Stimulated activated CD4-positive, alpha-beta T cell treated with anti-CD3 and anti-CD28 coated beads, Interleukin-12 subunit alpha, Interleukin-12 subunit beta, amount 100 ng/mL, for 4 hours (primary cell): ENCODE measurements around the gene GPR157.
"Not testable (repeated sequence)": the region's sequence is repeated elsewhere in the genome, so short reads cannot be mapped to it uniquely, and the experiment has no call there.

Experiments used
- DNase-seq: peaks from one replicate; pipeline ENCODE4 v3.0.0-alpha.2; 2020

The GPR157 gene

GRCh38 chr1:9128520-9129265 lies at the start of gene GPR157:
Gene GPR157, minus strand, starts transcription at chr1:9129102. Its CDS starts 75 bp downstream, at chr1:9129027.
- DNase-seq: peak; percentile 79

GRCh38 chr1:9174762-9175161 lies 45.9 kb upstream of the GPR157 start:
- no peak for DNase-seq

GRCh38 chr1:9174243-9174642 lies 45.3 kb upstream of the GPR157 start:
- DNase-seq: no peak

- DNase-seq: no peak
Observed at GRCh38 chr1:9169601-9170137, 40.8 kb upstream of the GPR157 start.

- DNase-seq: no peak
Observed at GRCh38 chr1:9167638-9168037, 38.7 kb upstream of the GPR157 start.

- DNase-seq: no peak
Observed at GRCh38 chr1:9166289-9167235, 37.7 kb upstream of the GPR157 start.

- DNase-seq: no peak
Observed at GRCh38 chr1:9165396-9165795, 36.5 kb upstream of the GPR157 start.

- DNase-seq: no peak
Observed at GRCh38 chr1:9164919-9165318, 36.0 kb upstream of the GPR157 start.

- DNase-seq: no peak
Observed at GRCh38 chr1:9164532-9164900, 35.6 kb upstream of the GPR157 start.

GRCh38 chr1:9161963-9162362 lies 33.1 kb upstream of the GPR157 start:
- no peak for DNase-seq

- no peak for DNase-seq
Observed at GRCh38 chr1:9161342-9161741, 32.4 kb upstream of the GPR157 start.

GRCh38 chr1:9160079-9160717 lies 31.3 kb upstream of the GPR157 start:
- no peak for DNase-seq

GRCh38 chr1:9155879-9156278 lies 27.0 kb upstream of the GPR157 start:
- DNase-seq: no peak

GRCh38 chr1:9155405-9155804 lies 26.5 kb upstream of the GPR157 start:
- not testable (repeated sequence) for DNase-seq

- no peak for DNase-seq
Observed at GRCh38 chr1:9153152-9153551, 24.2 kb upstream of the GPR157 start.

GRCh38 chr1:9152535-9152934 lies 23.6 kb upstream of the GPR157 start:
- DNase-seq: no peak

GRCh38 chr1:9151328-9151860 lies 22.5 kb upstream of the GPR157 start:
- DNase-seq: no peak

GRCh38 chr1:9150582-9151327 lies 21.9 kb upstream of the GPR157 start:
- DNase-seq: no peak

- DNase-seq: no peak
Observed at GRCh38 chr1:9149837-9150581, 21.1 kb upstream of the GPR157 start.

GRCh38 chr1:9149151-9149550 lies 20.2 kb upstream of the GPR157 start:
- DNase-seq: no peak

- no peak for DNase-seq
Observed at GRCh38 chr1:9146156-9146555, 17.3 kb upstream of the GPR157 start.
